HG02642 (cell line): ENCODE results near the gene AVPR2.

Experiments
- ATAC-seq: cut with Tn5 transposase; IDR thresholded peaks from one replicate; pipeline ENCODE4 v1.9.1; 2021; ENCODE audit warnings: mild to moderate bottlenecking; ENCODE audit not compliant: unreplicated experiment, poor library complexity

The AVPR2 gene

GRCh38 chrX:153928846-153929245 lies 24.4 kb downstream of the AVPR2 start:
- ATAC-seq, result no peak

- ATAC-seq, result no peak
Measured at GRCh38 chrX:153929576-153929975, 25.1 kb downstream of the AVPR2 start.

DNA sequence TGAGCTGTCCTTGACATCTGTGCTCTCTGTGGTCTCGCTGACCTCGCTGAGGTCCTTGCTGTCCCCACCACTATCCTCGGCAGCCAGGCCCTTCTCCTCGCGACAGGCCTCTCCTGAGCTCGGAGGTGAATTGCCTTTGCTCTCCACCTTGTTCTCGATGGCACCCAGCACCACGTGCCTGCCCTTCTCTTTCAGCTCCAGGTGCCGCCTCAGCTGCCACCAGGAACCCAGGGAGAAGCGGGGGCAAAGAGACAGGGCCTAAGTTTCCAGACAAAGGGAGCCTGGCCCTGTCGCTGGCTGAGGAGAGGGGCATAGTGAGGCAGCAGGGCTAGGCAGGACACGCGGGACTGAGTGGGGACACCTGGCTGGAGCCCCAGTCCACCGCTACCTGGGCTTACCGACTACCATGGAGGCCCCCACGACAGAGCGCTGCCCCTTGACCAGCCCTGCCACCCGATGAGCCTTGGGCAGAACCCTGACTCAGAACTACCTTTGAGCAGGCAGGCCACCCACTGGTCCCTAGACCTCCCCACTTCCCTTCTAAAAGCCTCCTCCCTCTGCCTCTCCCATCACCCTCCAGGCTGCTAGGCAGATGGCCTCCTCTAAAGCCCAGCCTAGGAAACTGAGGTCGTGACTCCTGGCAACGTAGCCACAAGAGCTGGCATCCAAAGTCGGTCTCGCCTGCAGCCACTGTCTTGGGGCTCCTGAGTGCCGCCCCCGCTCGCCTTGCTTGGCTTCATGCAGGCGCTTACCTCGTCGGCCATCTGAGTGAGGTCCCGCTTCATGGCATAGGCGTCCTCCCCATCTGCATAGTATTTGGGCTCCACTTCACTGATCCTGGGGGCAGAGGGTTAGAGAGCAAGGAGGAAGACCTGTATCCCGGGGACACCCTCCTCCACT lies 25.8 kb downstream of the AVPR2 start:
- no peak for ATAC-seq

- no peak for ATAC-seq
Measured at GRCh38 chrX:153931151-153931550, 26.7 kb downstream of the AVPR2 start.

- no peak for ATAC-seq
Measured at GRCh38 chrX:153931748-153932147, 27.3 kb downstream of the AVPR2 start.

DNA sequence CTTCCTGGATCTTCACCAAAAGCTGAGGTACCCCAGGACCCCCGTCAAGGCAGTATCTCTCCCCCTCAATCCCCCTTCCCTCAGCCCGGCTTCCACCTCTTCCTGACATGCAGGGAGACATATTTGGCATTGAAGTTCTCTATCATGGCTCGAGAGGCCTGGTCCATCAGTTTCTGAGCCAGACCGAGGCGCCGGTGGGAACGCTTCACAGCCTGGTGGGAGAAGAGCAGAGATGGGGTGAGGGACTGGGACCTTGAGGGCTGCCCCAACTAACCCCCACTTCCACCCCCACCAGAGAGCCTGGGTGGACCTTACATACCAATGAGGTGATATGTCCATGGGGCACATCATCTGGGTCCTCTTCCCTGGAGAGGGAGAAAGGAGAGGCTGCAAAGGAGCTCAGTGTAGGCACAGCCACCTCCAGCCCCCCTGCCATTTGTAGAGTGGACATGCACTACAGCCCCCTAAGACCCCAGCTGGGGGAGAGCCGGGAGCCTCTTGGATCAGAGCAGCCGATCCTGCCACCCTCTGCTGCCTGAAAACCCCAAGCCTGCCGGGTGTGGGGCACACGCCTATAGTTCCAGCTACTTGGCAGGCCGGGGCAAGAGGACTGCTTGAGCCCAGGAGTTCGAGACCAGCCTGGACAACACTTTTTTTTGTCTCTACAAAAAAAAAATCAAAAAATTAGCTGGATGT lies 27.9 kb downstream of the AVPR2 start:
- no peak for ATAC-seq

DNA sequence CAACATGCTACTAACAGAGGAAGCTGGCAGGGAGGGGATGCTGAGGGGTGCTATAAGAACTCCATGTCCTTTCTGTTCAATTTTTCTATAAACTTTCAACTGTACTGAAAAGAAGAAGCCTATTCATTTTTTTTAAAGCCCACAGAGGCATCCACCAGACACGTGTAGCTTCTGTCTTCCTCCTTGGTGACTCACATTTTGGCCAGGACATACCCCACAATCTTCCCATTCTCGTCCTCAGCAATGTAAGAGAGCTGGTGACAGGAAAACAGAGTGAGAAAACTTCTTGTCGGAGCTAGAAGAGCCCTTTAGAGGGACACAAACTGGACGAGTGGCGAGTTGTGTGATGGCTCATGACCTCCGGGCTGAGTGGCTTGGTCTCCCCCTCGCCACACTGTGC lies 29.3 kb downstream of the AVPR2 start:
- ATAC-seq, result no peak

DNA sequence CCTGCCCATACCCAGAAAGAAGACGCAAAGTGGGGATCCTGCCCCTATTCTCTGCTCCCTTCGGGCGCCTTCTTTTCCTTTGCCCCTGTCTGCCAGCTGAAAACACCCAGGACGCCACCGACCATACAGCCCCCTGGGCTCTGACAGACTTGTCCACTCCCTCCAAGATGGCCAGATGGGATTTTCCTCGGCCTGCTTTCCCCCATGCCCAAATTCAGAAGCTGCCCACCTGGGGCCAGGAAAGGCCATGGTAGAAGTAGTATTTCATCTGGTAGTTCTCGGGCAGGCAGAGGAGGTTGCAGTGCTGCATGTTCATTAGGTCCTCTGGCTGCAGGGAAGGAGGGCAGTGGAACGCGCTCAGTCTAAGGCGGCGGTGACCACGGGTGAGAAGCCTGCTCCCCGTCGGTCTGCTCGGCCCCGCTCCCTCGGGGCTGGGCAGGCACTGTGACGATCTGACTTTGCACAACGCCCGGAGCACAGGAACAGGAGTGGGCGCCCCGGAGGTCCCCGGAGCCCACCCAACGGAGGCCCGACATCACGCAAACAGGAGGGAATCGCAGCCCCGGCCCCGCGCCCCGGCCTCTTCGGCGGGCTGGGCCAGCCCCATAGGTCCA lies 29.8 kb downstream of the AVPR2 start:
- no peak for ATAC-seq

DNA sequence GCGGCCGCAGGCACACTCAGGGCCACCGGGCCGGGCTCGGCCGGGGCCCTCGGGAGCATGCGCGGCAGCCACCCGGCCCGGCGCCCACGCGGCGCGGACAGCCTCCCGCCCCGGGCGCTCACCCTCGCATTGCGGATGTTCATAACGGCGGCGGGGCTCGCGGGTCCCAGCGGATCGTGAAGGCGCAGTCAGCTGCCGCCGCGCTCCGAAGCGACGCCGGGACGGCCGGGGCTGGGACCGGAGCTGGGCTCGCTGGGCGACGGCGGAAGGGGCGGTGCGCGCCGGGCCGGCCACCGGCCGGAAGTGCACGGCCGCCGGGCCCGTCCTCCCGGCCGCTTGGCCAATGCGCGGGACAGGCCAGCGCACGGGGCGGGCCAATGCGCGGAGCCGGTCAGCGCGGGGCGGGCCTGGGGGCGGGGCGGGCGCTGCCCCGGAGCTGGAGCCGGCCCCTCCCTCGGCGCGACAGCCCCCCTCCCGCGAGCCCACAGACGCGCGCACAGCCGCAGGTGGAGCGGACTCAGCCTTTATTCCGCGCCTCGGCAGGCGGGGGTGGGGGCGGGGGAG lies 30.4 kb downstream of the AVPR2 start, which contains the start of gene NAA10:
Gene NAA10, minus strand, starts transcription at position 276 of the 564 bp plus-strand sequence. Its CDS starts 133 bp downstream, at position 143.
- ATAC-seq, result peak; percentile 93

DNA sequence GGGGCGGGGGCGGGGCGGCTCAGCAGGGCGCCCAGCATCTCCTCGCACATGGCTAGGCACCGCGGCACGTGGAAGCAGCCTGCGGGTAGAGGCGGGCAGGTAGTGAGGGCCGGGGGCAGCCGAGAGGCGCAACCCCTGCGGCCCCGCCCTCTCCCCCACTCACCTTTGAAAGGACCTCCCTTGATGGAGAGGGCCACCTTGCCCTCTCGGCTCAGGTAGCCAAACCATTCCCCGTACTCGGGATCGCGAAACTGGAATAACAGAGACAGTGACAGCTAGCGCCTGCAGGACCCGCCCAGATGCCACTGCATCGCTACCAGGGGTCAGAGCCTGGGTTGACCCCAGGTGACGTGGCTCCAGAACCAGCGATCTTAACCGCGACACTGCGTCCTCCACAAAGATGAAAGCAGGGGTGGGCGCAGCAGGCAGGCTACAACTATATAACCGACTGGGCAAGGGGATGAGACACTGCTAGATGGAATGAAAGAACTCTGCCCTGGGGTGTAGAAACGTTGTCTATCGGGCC lies 30.9 kb downstream of the AVPR2 start:
- ATAC-seq, result no peak

- no peak for ATAC-seq
Measured at GRCh38 chrX:153937056-153937455, 32.6 kb downstream of the AVPR2 start.

DNA sequence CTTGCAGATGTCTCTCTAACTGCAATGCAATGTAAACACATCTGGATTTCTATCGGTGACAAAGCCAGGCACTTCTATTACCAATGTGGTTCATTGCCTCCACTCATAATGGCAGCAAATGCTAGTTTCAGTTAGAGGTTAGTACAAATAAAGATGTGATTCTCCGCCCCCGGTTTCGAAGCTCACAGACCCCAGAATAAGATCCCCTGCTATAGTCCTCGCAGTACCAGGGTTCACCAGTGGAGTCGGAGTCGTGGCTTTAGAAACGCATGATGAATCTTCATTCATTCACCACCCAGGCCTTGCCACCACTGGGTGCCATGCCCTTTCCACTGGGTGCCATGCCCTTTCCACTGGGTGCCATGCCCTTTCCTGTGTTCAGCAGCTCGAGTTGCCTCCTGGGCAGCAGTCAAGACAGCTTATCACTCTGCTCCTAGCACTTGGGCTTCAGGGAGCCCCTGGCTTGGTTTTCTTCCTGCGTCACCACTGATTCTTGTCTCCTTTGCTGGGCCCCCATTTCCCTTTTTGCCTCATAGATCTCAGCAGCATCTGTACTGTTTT lies 33.8 kb downstream of the AVPR2 start:
- no peak for ATAC-seq

DNA sequence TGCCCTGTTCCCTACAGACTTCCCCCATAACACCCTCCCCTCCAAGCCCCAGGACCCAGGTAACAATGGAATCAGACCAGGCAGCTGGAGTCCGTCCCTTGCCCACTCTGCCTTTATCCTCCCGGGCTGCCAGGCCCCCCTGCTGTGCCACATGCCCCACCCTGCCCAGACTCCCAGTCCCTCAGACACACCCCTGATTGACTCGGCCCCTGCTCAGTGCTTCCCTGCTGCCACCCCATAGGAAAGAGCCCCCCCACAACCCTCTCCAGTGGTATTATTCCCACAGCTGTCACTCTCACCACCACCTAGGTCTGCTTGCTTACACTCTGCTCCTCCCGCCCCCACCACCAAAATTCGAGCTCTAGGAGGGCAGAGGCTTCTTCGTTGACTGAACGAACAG lies 35.1 kb downstream of the AVPR2 start:
- ATAC-seq, result no peak

DNA sequence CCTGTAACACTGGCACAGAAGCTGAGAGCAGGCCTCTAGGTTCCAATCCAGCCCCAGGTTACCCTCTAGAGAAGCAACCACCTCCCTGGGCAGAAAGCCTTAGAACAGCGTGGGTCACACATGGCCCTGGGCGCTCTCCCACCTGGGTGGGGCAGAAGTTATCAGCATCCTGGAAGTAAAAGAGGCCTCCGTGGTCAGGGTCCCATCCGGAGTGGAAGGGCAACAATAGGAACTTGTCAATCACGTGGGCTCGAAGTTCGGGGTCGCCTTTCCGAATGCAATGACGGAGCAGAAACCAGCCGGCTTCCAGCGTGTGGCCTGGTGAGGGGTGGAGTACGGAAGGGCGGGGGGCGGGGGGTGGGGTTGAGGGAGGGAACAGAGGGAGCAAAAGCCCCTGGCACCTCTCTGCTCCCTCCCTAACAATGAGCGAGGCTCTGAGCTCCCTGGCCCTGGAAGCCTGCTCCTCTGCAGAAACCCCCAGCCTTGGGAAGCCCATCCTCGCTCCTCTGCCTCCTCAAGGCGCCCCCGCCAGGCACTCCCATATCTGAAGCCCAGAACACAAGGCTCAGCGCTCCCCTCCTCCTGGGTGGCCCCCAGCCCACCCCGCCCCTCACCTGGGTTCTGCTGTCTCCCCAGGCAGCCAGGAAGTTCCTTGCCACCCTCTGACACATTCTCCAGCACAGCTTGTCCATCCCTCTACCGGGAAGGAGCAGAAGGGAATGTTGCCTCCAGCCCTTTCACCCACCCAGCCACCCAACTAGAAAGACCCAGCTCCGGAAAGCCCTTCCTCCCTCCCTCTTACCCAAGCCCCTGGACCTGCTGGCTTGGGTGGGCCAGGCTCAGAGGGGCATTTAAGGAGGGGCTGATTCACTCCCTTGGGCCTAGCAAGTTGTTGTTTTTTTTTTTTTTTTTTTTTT lies 37.1 kb downstream of the AVPR2 start:
- no peak for ATAC-seq

DNA sequence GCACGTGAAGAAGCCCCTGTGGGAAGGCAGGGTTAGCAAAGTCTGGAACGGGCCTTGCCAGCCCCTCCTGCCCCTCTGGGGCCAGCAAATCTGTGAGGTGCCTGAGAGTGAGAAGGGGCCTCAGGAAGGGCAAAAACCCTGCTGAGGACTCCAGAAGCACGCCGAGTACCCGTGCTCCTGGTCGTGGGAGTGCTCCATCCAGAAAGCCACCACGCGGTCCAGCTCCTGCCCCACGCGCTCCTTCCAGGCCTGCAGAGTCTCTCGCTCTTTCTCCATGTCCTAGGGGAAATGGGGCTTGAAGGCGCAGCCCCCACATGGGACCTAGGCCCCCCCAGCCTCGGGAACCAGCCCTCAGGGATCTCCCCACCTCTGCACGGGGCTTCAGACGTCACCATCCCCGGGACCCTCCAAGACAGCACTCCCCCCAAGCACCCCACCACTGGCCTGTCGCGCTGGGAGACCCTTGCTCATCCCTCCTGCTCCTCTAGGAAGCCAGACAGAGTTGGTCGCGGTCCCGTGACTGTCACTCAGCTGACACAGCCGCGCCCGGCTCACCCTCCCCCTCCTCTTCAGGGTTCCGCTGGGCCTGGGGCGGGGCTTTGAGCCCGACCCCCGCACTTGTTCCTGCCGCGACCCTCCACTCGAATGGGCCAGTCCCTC lies 39.8 kb downstream of the AVPR2 start, which contains the start of gene RENBP:
Gene RENBP, minus strand, starts transcription at position 504 of the 660 bp plus-strand sequence. Its CDS starts 33 bp downstream, at position 471.
- no peak for ATAC-seq

GRCh38 chrX:153944800-153945150 lies 40.3 kb downstream of the AVPR2 start:
- no peak for ATAC-seq

GRCh38 chrX:153945956-153946943 lies 41.8 kb downstream of the AVPR2 start:
- ATAC-seq, result no peak
